Brain microvascular endothelial cell (primary cell): Measurements from ENCODE around the gene ATP6V0C.
"Not testable (repeated sequence)": the region's sequence is repeated elsewhere in the genome, so short reads cannot be mapped to it uniquely, and the experiment has no call there.

ENCODE experiments used
- DNase-seq: peaks from one replicate; pipeline ENCODE4 v3.0.0-alpha.2; 2020
- H3K27ac ChIP-seq: fragments of 250-450 bp; sonication (Bioruptor Pico); 2 replicates; pipeline ENCODE4 v1.5.1; 2020; ENCODE audit warnings: mild to moderate bottlenecking, moderate library complexity
- H3K27me3 ChIP-seq: fragments of 250-450 bp; sonication (Bioruptor Pico); replicated peaks from 2 replicates; pipeline ENCODE4 v1.5.1; 2020; ENCODE audit warnings: mild to moderate bottlenecking
- H3K36me3 ChIP-seq: fragments of 250-450 bp; sonication (Bioruptor Pico); replicated peaks from 2 replicates; pipeline ENCODE4 v1.5.1; 2020; ENCODE audit warnings: mild to moderate bottlenecking
- H3K4me3 ChIP-seq: 2 replicates; pipeline ENCODE4 v1.5.1; 2011; ENCODE audit warnings: low read depth, mild to moderate bottlenecking, control low read depth, low read length, moderate library complexity
- in situ Hi-C: cut with HindIII; loops from 2 replicates; pipeline ENCODE4 v1.10.0; 2017; ENCODE audit warnings: low sequenced_read_pairs, low pct_ligation_motif_present
- TF ChIP-seq, protein P1 (sequence below): IDR thresholded peaks from 2 replicates; pipeline ENCODE4 v1.5.1; 2011; ENCODE audit warnings: low read depth, mild to moderate bottlenecking, moderate library complexity, low read length, control low read depth, inconsistent platforms; ENCODE audit errors: missing control alignments

ATP6V0C gene

DNA sequence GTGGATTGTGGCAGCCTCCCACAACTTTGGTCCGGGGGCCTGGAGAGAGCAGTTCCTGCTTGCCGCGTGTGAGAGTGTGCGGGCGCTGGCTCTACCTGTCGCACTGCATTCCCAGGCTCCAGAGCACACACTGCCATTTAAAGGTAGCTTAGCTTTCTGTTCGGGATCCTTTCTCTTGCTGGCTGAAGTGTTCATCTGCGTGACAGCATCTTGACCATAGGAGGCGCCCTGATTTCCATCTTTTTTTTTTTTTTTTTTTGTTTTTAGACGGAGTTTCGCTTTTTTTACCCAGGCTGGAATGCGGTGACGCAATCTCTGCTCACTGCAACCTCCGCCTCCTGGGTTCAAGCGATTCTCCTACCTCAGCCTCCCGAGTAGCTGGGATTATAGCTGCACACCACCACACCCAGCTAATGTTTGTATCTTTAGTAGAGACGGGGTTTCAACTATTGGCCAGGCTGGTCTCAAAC is 37.7 kb downstream of the ATP6V0C start:
- TF ChIP-seq, protein P1, sequence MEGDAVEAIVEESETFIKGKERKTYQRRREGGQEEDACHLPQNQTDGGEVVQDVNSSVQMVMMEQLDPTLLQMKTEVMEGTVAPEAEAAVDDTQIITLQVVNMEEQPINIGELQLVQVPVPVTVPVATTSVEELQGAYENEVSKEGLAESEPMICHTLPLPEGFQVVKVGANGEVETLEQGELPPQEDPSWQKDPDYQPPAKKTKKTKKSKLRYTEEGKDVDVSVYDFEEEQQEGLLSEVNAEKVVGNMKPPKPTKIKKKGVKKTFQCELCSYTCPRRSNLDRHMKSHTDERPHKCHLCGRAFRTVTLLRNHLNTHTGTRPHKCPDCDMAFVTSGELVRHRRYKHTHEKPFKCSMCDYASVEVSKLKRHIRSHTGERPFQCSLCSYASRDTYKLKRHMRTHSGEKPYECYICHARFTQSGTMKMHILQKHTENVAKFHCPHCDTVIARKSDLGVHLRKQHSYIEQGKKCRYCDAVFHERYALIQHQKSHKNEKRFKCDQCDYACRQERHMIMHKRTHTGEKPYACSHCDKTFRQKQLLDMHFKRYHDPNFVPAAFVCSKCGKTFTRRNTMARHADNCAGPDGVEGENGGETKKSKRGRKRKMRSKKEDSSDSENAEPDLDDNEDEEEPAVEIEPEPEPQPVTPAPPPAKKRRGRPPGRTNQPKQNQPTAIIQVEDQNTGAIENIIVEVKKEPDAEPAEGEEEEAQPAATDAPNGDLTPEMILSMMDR: peak; percentile 17
- H3K27me3 ChIP-seq, in situ Hi-C loops, H3K4me3 ChIP-seq, H3K27ac ChIP-seq, H3K36me3 ChIP-seq: not testable (repeated sequence)
- peak; percentile 27 for DNase-seq

DNA sequence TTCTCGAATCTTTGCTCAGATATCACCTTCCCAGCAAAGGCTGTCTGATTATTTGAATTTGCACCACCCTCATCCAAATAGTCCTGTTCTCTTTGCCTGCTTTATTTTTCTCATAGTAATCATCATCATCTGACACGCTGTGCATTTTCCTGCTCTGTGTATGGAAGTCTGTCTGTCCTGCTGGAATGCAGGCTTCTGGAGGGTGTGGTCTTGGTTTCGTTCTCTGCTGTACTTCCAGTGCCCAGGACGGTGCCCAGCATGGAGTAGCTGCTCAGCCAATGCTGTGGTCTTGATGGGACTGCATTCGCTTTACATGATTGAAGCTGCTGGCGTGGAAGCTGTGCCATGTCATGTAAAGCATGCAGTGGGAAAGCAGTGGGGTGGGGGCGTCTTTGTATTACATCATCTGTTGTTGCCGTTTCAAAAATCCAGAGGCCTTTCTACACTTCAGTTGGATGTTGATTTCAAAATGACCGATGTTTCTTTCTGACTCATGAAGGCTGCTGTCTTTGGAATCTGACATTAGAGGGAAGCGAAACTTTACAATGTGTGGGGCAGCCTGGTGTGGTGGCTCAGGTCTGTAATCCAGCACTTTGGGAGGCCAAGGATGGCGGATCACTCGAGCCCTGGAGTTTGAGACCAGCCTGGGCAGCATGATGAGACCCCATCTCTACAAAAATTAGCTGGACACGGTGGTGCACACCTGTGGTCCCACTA is 41.1 kb downstream of the ATP6V0C start:
- H3K27me3 ChIP-seq, H3K4me3 ChIP-seq, in situ Hi-C loops, DNase-seq, H3K27ac ChIP-seq, H3K36me3 ChIP-seq: not testable (repeated sequence)

DNA sequence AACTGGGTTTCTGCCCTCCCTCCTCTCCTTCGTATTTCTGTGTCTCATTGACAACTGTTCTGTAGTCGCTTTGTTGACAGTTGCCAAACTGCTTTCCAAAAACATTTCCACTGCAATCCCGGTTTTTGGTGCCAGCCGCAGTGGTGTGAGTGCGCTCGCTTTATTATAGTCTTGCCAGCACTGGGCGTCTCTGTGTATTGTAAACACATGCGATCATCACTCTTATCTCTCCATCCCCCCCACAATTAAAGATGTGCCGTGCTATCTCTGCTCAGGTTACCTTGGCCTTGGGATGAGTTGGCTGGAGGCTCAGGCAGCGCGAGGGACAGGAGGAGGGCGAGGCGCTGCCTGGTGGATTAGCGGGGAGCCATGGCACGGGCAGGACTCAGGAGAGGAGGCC is 43.4 kb downstream of the ATP6V0C start:
- H3K4me3 ChIP-seq, in situ Hi-C loops, H3K27ac ChIP-seq, H3K36me3 ChIP-seq, H3K27me3 ChIP-seq, DNase-seq: not testable (repeated sequence)

DNA sequence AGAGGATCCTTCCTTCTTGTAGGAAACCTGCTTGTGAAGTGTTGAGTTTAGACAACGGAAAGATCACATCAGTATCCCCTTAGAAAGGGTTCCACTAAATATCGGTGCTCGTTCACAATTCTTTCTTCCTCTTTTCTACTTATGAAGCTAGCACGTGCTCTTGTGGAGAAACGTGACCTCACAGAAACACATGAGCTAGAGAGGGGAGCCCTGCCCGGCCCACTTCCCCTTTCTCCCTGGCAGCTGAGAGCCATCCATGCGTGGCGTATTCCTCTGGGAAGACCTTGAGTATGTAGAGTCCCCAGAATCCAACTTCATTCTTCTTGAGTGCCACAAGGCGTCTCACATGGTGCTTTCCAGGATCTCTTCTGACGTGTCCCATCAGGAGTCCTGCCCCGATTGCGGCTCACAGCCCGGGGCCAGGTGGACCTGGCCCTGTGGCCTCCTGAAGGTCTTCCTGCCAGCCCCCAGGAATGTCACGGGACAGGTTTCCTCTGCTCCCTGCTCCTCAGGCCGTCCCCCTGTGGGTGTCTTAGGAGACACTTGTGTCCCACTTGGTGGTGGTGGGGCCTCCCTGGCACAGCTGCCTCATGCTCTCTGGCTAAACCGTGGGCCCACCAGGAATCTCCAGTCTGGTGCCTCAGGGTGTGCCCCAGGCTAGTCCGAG is 46.5 kb downstream of the ATP6V0C start:
- in situ Hi-C loops, H3K27me3 ChIP-seq, H3K27ac ChIP-seq, H3K36me3 ChIP-seq, H3K4me3 ChIP-seq, DNase-seq: not testable (repeated sequence)

DNA sequence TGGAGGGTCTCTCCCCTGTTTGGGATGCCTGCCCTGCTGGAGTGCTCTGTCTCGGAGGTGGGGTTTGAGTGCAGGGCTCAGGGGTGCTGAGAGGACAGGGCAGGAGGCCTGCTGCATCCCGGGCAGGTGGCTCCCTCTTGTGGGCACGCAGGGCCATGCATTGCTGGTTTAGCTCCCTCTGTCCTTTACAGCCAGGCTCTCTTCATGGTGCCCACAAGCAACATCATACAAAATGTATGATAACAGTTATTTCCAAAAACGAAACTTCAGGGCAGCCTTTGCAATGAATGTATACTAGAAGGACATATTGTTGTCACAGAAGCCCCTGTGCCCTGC is 47.0 kb downstream of the ATP6V0C start:
- H3K27me3 ChIP-seq, in situ Hi-C loops, H3K36me3 ChIP-seq, H3K27ac ChIP-seq, H3K4me3 ChIP-seq: not testable (repeated sequence)
- TF ChIP-seq, protein P1: peak; percentile 39
- peak; percentile 37 for DNase-seq

DNA sequence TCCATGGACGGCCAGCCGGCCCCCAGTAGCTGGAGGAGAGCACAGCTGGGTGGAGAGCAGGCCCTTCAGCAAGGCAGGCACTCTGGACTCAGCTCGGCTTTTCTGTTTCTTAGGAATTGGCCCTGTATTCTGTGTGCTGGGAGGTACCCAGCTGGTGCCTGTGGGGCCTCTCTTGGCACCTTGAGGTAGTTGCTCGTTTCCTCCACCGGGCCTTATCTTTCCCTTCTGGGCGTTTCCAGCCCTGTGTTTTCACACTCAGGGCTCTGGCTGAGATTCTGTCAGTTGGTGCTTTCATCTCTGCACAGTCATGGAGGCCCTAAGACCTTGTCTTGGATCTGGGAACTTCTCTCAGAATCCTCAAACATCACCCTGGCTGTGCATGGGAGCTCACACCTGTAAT is 53.8 kb downstream of the ATP6V0C start:
- in situ Hi-C loops: not testable (repeated sequence)

DNA sequence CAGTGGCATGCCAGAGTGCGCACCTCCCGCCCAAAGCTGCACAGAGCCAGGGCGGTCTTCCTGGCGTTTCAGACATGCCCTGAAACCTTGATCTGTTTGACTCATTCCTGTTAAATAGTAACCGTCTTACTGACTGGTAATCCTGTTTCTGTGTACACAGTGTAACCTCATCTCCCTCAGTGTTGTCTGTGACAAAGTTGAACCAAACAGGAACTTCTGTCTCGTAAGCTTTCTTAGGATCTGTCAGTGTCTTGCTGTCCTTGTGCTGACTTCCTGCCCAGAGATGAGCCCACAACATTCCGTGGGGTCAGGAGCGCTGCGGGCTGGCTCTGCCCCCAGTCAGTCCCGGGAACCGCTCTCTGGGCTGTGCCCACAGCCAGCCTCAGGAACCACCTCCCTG is 54.8 kb downstream of the ATP6V0C start:
- H3K27me3 ChIP-seq, H3K36me3 ChIP-seq, H3K27ac ChIP-seq, in situ Hi-C loops, H3K4me3 ChIP-seq, DNase-seq: not testable (repeated sequence)

More for the DNA sequence above, 53.8 kb downstream of the ATP6V0C start:
- not testable (repeated sequence) for H3K4me3 ChIP-seq, H3K27me3 ChIP-seq, H3K36me3 ChIP-seq, H3K27ac ChIP-seq, DNase-seq
